Kidney (tissue), 14 donors: ENCODE results near the gene EMC9. TPM values are rescaled to one million over a fixed set of nuclear protein-coding genes. Genes with fewer than 3 reads are reported as not detected.
A peak's percentile ranks its signal among the peaks of the same experiment; 100 is the strongest.

Source experiments
- DNase-seq, 5 donors: peaks; one replicate each; pipeline ENCODE4 v3.0.0-alpha.2; 2013 to 2020
- FAIRE-seq: peaks from 2 replicates; lab custom pipeline; 2012; peaks lifted over from hg19 to GRCh38; lab: Jason Lieb, UNC
- H3K27ac ChIP-seq, 2 donors: one replicate each; pipeline ENCODE4 v1.7.0; 2013; ENCODE audit warnings: low read depth in 2 of 2, low read length in 2 of 2, inconsistent platforms in 1 of 2
- H3K27me3 ChIP-seq: one replicate; pipeline ENCODE4 v1.7.1; 2013; ENCODE audit warnings: low read length, inconsistent platforms; ENCODE audit not compliant: control insufficient read depth, insufficient read depth
- H3K36me3 ChIP-seq, 3 donors: one replicate each; pipeline versions ENCODE4 v1.7.0 to v1.7.1; 2013; ENCODE audit warnings: low read length in 3 of 3, control low read depth in 1 of 3, inconsistent platforms in 1 of 3; ENCODE audit not compliant: insufficient read depth in 3 of 3, control insufficient read depth in 2 of 3
- H3K4me1 ChIP-seq, 3 donors: one replicate each; pipeline versions ENCODE4 v1.7.0 to v1.7.1; 2013; ENCODE audit warnings: low read length in 3 of 3, inconsistent platforms in 1 of 3, low read depth in 1 of 3; ENCODE audit not compliant: control insufficient read depth in 2 of 3, insufficient read depth in 2 of 3
- H3K4me3 ChIP-seq, 3 donors: one replicate each; pipeline versions ENCODE4 v1.7.0 to v1.8.1; 2013; ENCODE audit warnings: low read length in 3 of 3, control low read depth in 1 of 3, inconsistent platforms in 1 of 3
- H3K9ac ChIP-seq, 3 donors: one replicate each; pipeline versions ENCODE4 v1.7.0 to v1.7.1; 2013; ENCODE audit warnings: low read length in 3 of 3, control low read depth in 1 of 3, inconsistent platforms in 1 of 3
- H3K9me3 ChIP-seq, 3 donors: one replicate each; pipeline versions ENCODE4 v1.7.0 to v1.7.1; 2013; ENCODE audit warnings: low read length in 3 of 3, control low read depth in 1 of 3, inconsistent platforms in 1 of 3; ENCODE audit not compliant: control insufficient read depth in 2 of 3, insufficient read depth in 1 of 3
- CTCF ChIP-seq: IDR thresholded peaks from 3 replicates; pipeline ENCODE4 v1.5.1; 2012; ENCODE audit warnings: mild to moderate bottlenecking, moderate library complexity, borderline replicate concordance; ENCODE audit not compliant: insufficient read depth; ENCODE audit errors: extremely low read depth
- intact Hi-C: fragments of 100-400 bp; cut with DNase I; formaldehyde crosslinking; loops from one replicate; pipeline ENCODE4 v1.11.1; 2022
- polyA plus RNA-seq: library from polyadenylated mRNA; stranded (reverse); fragments of 350-450 nt; fragmentation: Illumina TruSeq; extraction: RNeasy Lipid Tissue Mini Kit (QIAGEN cat#74804); gene quantifications from one replicate; pipeline ENCODE4 v1.2.3, GENCODE V29; 2014; ENCODE audit warnings: low read depth, low replicate concordance; ENCODE audit not compliant: insufficient read depth
- total RNA-seq: library from RNA; stranded (reverse); fragmentation: NEBNext Ultra II Directional; extraction: Animal tissue kit (Norgen Biotek cat#: 25700); gene quantifications from one replicate; pipeline ENCODE4 v1.2.1, GENCODE V29; 2021
- donor health status: control.
- donor health status: control.
- donor health status: control.
- donor health status: control.
- donor health status: control.
- donor health status: DM: yes; HTN: yes; CAD: no.
- donor health status: Normal renal cell carcinoma (clear cell type).

Gene EMC9
- total and polyA plus RNA-seq, 2 donors from 2014 or later, result 22.1 to 62.5 TPM

GRCh38 chr14:24145690-24146452, 4.5 kb upstream of the EMC9 start:
- TF ChIP-seq CTCF, result no peak
- intact Hi-C loops, result no loop called here
- H3K4me3 ChIP-seq, result peak overlapping the region; percentile 84 to 94 (median 87)
- H3K36me3 ChIP-seq, result peaks cover 4 to 17% (median 15%) of the 10 kb centered on the region in 3 donors
- no peak for FAIRE-seq
- H3K9ac ChIP-seq, result peak overlapping the region; percentile 50 to 92 (median 72)
- peaks cover 2 to 29% (median 11%) of the 10 kb centered on the region in 3 donors for H3K4me1 ChIP-seq
- no peak for DNase-seq
- peak overlapping the region; percentile 91 to 98 for H3K27ac ChIP-seq
- H3K9me3 ChIP-seq, result no peaks in the 10 kb centered on the region
- no peaks in the 10 kb centered on the region for H3K27me3 ChIP-seq

- no peak for TF ChIP-seq CTCF
- Histone ChIP-seq H3K4me1 (peaks cover 2 to 32% (median 11%) of the 10 kb centered on the region in 3 donors), H3K9ac (no peak overlapping the region), H3K27ac (no peak overlapping the region), H3K9me3 (no peaks in the 10 kb centered on the region), H3K4me3 (peak overlapping the region in 1 of 3 donors; percentile 94), H3K27me3 (no peaks in the 10 kb centered on the region), H3K36me3 (peaks cover 4 to 11% (median 10%) of the 10 kb centered on the region in 3 donors)
- DNase-seq (peak in 1 of 5 donors; percentile 18), FAIRE-seq (no peak)
- intact Hi-C loops, result no loop called here
Measured at GRCh38 chr14:24145219-24145618, 3.8 kb upstream of the EMC9 start.

GRCh38 chr14:24144451-24144850, 3.1 kb upstream of the EMC9 start:
- no peak for TF ChIP-seq CTCF
- Histone ChIP-seq H3K36me3 (peaks cover under 1 to 4% (median 3%) of the 10 kb centered on the region in 3 donors), H3K4me1 (peaks cover 2 to 35% (median 11%) of the 10 kb centered on the region in 3 donors), H3K4me3 (no peak overlapping the region), H3K27me3 (no peaks in the 10 kb centered on the region), H3K9me3 (no peaks in the 10 kb centered on the region), H3K27ac (no peak overlapping the region), H3K9ac (peak overlapping the region in 1 of 3 donors; percentile 9)
- intact Hi-C loops, result no loop called here
- no peak for DNase-seq
- FAIRE-seq, result no peak
